Dedifferentiated amniotic fluid mesenchymal stem cell (primary cell): ENCODE results near the gene SP2.

Experiments used
- DNase-seq: peaks from one replicate; pipeline ENCODE4 v3.0.0-alpha.2; 2016; ENCODE audit errors: extremely low spot score

SP2 gene

DNA sequence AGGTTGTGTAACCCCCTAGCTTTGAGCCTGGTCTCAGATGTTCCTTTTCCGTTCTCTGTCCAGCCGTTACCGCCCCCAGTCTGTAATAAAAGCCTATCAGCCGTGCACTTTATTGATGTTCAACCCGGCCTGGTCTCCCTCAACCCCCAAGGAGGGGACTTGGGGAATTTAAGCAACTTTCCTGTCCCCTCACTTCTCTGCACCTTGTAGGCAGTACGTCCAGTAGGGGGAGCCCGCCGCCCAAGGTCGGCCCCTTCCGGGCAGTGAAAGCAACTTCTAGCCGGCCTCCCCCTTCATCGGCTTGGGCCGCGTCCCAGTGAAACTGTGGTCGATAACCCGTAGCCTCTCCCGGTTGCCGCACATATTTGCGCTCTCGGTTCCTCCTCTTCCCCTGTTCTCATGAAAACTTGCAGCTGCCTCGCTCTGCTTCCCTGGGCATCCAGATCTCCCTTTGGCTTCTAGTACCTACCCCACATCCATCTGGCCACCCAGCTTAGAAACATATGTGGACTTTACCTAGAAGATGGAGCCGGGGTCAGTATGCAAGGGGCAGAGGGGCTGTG lies 53.2 kb downstream of the SP2 start:
- DNase-seq, result peak; percentile 65

DNA sequence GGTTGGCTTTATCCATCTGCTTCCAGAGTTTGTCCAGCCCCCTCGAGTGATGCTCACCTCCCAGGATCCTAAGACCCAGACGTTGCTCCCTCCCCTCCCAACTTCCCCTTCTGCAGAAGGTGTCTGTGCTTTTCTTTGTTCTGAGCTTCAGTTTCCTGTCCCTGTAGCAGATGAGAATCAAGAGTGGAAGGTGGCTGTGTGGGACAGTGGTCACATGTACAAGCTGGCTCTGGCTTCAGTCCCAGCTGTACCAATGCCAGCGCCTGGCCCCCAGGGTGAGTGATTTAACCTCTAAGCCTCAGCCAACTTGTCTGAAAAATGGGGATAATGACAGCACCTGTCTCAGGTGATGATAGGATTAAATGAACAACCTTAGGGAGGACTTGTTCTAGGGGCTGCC lies 53.9 kb downstream of the SP2 start:
- DNase-seq, result no peak

DNA sequence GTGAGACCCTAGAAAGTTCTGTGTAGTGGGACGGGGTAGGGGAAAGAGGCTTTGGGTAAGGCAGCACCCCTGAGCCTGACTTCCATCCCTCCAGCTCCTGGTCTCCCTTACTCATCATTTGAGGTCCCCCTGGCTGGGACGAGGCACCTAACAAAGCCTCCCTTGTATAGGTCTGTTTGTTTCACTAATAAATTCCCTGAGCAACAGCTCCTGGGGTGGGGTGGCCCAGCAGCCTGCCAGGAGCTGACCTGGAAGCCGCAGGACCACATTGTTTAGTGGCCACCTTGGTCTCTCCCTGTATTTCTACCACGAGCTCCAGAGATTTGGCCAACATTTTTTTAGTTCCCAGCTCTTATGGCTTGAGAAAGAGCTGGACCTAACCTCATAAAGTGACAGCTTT lies 54.4 kb downstream of the SP2 start:
- DNase-seq, result no peak

DNA sequence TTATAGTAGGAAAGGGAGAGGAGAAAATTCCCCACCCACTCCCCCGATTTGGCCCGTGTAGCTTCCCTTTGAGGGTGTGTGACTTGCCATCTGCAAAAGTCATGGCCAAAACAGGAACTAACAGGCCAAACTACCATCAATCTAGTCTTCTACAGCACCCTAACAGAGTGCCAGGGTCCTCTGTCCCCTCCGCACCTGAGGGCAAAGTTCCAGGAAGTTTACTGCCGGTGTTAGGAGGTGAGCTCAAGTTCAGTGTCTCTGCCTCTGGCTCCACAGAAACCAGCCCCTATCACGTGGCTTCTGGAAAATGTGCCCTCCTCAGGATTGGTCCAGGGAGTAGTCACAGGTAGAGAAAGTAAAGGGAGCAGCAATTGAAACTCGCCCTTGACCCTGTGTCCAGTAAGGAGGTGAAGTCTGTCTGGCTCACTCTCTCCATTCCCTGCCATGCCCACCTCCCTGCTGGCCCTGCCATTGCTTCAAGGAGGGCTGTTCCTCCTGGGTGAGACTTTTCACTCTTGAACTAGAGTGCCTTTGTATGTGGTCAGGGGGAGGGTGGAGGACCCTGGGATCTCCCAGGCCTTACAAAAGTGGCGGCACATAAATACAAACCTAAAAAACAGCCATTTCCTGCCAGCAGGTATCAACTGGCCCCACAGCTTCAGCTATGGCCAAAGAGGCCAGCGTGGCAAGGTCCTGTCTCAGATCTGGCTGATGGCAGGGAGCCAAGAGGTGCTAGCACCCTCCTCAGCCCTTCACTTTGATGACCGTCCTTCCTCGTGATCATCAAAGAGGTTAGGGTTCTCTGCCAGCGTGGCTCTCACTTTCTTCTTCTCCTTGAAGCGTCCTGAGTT lies 56.4 kb downstream of the SP2 start:
- no peak for DNase-seq

DNA sequence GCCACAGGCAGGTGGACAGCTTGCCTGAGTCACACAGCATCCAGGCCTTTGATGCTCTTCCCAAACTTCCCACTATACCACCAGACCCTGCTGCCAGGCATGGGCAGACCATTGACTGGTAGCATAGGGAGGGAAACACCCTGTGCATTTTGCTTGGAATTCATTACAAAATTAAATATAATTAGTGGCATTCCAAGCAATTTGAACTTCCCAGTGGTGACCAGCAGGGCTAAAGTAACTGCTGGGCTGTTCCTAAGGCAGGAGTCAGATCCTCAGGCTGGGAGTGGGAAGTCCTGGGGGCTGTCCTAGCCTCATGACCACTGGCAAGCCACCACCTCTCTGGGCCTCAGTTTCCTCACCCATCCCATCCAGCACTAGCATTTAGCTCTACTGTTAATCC lies 57.9 kb downstream of the SP2 start:
- DNase-seq, result no peak

DNA sequence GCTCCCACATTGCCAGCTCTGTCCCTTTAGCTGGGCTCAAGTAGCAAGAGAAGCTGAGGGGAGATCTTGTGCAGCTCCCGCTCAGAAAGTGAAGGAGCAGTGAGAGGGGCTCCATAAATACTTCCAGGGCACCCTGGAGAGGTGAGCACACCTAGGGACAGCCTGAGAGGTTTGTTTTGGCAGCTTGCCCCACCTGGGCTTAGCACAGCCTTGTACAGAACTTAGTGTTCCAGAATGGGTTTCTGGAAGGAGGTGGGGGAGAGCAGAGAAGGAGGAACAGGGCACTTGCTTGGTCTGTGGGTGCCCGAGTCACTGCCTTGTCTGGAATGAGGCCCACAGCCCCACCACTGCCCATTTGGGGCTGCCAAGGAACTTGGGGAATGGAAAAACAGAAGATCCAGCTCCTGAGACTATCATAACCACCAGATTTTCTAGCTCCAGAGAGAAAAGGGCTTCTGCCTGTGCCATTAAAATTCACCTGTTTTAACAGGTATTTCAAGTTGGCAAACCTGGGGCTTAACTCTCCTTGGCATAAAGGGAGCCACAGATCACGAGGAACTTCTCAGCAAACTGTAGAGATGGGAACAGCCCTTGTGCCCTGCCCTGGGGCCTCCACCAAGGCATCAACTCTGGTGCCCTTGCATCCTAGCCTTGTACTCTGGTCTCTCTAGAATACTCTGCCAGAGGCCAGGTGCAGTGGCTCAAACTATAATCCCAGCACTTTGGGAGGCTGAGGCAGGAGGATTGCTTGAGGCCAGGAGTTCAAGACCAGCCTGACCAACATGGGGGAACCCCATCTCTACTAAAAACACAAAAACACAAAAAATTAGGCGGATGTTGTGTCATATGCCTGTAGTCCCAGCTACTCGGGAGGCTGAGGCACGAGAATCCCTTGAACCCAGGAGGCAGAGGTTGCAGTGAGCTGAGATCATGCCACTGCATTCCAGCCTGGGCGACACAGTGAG lies 59.7 kb downstream of the SP2 start:
- DNase-seq, result no peak

DNA sequence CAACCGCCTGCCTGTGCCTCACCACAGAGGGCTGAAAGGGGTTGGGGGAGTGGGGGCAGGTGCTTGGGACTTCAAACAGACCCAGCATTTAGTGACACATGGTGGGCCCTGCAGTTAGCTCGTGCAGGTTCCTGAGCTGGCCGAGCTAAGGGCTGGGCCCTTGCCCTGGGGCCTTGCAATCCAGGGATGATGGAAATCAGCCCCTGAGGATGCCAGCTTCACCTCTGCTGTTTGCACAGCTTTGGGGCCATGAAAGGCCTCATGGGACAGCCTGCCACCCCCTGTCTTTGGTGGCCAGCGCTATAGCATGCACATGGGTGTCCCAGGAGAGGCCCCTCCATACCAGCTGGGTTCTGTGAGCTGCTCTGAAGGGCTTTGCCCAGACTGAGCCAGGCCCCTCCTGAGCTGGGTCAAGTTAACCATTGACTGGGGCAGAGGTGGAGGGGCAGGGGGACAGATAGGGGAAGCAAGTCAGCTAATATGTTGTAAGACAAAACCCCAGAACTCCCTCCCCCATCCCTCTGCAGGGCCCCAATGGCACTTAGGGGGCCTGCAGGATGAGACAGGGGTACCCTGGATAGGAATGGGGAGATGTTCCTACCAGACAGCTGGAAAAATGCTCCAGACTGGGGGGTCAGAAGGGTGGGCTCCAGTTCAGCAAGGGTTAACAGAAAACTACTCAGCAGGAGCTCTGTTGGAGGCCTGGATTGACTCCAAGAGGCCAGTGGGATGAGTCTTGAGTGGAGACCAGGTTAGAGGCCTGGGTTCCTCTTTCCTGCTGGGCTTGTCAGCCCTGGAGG lies 61.0 kb downstream of the SP2 start:
- DNase-seq, result no peak

DNA sequence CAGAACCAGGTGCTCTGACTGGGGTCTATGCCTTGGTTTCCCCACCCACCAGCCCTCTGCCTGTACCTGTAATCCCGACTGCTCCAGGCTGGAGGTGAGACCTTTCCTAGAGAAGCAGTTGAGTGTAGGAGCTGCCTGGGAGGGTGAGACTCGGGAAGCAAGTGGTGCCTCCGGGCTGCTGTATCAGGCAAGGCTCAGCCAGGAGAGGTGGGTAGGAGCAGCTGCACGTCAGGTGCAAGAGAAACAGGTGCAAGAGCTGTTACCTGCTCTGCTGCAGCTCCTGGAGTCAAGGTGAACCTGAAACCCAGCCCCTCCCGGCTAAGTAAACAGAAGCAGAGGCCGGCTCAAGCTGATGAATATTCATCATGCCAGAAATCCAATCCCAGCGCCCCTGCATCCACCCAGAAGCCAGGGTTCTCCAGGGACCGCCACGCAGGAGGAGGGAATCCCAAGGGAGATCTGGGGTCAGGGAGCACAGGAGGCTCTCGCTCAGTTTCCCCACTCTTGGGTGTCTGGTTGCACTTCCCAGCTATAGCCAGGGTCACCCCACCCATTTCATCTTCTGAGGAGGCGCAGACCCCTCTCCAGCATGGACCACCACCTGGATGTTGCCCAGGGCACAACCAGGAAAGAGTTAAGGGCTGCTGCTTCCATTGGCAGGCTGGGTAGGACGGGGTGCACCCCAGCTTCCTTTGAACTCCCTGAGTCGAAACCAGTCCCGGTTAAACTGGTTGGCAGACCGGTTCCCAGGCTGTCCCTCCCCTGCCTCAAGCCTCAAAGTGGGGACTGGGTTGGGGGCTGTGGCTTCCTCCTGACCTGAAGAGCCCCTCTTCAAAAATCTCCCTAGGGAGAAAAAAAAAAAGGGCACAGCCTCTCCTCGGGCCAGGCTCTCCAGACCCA lies 61.8 kb downstream of the SP2 start, which contains the start of gene PRR15L:
Gene PRR15L, minus strand, starts transcription at position 293 of the 900 bp plus-strand sequence. CDS start 4,649 bp downstream, outside the sequence.
- DNase-seq, result no peak

DNA sequence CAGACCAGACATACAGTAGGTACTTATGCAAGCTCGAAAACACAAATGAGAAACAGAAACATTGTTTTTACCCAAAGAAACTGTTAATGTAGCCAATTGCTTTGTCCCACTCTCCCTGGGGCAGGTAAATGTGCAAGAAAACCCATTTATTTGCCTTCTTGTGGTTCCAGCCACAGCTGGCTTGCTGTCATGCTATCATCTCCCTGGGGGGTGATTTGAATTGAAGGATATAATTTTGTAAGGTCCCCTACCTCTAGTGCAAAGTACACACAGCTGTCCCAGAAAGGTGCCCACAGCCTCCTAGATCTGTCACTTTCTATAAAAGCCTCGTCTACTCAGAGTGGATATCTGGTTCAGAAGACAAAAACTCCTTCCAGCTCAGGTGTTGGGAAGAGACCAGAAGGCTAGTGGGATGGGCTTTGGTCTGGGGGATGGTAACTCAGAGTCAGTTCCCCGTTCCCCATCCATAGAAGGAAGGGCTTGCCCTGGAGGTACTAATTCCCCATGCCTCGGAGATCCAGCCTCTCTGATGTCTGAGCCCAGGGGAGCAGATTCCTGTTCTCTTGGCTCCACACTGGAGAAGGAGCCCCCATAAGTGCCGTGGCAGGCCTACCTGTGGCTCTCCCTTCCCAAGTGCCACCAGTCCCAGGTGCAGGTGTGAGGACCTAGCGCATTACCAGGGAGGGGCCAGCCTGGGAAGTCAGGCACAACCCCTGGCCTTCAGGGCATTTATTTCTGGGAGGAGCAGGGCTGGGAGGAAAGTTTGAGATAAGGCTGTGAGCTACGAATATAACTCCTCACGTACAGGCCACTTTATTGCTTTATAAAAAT lies 64.0 kb downstream of the SP2 start:
- no peak for DNase-seq

DNA sequence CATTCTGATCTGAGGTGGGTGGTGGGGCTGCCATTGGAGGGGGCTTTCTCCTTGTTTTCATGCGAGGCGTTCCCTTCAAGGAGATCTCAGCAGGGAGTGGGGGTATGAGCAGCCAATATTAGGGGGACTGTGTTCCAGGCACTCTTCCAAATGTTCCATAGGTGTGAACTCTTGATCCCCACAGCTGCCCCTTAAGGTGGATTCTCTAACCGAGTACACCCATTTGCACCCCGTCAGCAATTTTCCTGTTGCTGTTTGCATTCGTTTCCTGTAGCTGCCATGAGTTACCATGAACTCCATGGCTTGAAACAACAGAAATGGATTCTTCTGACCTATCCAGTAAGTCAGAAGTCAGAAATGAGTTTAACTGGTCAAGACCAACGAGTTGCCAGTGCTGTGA lies 65.4 kb downstream of the SP2 start:
- DNase-seq, result no peak

DNA sequence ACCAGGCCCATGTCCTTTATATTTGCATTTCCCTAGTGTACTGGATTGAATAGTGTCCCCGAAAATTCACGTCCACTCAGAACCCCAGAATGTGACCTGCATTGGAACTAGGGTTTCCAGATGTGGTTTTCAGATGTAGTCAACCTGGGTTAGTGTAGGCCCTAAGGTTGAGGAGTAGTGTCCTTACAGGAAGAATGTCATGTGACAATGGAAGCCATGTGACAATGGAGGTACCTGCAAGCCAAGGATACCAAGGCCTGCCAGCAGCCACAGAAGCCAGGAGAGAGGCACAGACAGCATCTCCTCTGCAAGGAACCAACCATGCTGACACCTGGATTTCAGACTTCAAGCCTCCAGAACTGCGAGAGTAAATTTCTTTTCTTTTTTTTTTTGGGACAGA lies 66.9 kb downstream of the SP2 start:
- DNase-seq, result no peak

DNA sequence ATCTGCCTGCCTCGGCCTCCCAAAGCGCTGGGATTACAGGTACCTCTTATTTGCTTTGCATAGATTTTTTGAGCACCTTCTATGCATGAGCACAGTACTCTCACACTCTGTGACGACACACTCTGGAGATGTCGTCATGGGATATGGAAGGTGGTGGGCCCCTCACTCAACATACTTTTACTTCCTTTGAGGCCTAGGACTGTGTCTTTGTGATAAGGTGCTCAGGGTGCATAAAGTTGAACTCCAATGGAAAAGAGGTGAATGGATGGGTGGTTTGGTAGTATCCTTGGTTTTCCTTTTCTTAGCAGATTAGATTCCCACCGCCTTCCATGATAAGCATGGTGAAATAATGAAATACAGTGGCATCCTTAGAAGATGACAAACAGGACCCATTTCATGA lies 68.8 kb downstream of the SP2 start:
- no peak for DNase-seq

DNA sequence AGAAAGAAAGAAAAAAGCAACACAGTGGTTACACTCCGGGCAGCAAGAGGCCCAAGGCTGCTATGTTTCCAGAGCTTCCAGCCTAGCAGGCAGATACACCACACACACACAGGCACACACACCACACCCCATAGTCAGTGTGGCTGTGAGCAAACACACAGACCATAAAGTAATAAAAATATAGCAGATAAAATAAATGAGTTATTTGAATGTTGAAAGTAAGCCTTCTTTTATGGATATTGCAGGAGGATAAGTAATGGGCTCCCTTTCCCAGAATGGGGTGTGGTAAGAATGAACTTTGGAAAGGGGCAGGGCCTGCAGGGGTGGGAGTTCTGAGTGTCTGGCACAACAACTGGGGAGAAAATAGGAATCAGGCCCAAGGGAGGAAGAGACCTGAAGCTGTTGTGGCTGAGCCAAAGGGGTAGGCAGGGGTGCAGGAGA lies 70.1 kb downstream of the SP2 start:
- no peak for DNase-seq

DNA sequence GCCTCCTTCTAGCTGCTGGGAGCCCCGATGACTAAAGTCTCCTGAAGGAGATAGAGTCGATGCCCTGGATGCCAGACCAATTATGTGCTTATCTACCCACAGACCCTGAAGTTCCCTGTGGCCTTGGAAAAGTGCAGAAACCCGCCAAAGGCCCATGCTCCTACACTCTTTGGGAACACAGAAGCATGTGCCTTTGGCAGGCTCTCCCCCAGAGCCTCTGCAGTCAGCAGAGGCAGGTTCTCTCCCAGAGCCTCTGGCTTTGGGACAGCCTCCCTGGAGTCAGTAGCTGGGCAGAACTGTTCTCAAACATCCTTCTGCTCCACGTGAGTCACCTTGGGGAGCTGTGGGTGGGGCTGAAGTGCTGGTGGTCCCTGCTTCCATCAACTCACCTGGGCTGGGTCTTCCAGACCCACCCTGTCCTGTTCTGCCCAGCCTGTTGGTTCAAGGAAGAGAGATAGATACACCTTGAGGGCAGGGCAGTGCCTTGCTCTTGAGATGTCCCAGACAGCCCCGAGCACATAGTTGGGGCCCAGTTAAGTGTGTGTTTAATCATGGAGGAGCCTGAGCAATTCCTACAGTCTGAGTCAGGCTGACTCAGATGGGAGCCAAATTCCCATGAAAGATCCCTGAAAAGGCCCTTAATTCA lies 71.7 kb downstream of the SP2 start:
- DNase-seq, result peak; percentile 54

DNA sequence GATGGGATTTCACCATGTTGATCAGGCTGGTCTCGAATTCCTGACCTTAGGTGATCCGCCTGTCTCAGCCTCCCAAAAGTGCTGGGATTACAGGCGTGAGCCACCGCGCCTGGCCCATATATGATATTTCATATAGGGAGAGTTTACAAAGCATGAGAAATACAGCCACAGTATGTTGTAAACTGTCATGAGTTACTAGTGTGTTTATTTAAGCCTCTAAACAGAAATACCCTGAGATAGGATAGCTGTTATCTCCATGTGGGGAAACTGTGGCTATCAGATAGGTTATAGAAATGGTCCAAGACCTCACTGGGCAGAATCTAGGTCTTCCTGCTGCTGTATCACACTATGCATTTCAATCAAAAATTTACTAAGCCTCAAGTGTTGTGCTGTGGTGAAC lies 72.8 kb downstream of the SP2 start:
- no peak for DNase-seq

DNA sequence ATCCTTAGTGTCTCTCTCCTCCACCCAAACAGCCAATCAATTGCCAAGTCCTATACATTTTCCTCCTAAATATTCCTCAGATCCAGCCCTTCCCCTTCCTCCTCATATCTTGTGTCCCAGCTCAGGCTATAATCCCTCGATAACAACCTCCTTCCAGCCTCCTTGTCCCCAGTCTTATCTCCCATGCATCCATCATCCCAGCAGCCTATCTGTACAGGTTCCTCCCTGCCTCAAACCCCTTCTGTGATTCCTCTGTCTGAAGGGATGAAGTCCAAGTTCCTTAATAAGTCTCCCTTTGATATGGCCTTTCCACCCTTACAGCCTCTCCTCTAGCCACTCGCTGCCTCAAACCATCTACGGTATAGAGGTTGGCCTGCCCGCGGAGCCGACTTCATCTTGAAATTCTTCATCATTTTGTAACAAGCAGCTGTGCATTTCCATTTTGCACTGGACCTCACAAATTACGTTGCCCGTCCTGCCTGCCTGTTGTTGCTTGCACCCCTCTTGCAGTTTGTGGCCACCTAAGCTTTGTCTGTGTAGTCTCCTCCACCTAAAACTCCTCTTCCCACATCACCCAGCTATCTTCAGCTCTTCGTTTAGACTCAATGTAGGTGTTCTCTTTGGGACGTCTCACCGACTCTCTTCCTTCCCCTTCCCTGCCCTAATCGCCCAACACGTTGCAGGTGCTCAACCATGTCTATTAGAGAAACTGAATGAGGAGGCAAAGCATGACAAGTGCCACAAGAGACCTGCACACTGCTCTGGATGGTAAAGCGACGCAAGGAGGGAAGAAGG lies 74.1 kb downstream of the SP2 start:
- DNase-seq, result no peak

DNA sequence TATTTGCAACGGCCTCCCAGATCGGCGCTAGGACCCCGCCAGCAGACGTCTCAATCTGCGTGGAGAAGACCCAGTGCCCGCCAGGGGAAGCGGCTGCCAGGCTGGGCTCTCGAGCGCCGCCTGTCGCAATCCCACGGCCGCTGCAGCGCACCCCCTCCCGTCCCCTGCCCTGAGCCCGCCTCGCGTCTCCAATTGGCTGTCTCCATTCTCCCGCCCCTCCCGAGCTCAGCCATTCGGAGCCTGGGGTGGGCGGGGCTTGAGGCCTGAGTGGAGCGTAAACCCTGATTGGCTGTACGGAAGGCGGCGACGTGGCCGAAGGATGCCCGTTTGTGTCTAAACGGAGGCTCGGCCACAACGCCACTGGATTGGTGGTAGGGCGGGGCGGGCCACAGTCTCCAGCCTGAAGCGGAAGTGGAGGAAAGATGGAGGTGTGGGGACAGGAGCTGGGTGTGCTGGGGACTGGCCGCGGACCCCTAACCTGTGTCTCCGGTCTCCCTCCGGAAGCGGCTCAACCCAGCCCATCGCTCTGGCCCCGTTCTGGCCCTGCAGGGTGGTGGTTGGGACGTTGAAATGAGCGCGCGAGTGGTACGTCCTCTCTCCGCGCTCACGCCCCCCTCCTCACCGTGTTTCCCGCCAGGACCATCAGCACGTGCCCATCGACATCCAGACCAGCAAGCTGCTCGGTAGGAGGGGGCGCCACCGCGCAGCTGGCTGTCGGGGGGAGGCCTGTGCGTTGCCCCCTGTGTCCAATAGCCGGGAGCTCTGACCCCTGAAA lies 74.9 kb downstream of the SP2 start, which contains the start of gene CDK5RAP3:
Gene CDK5RAP3, plus strand, starts transcription at position 389 of the 775 bp plus-strand sequence. Its CDS starts 34 bp downstream, at position 423.
- peak; percentile 99 for DNase-seq
